IMR-90 (cell line): ENCODE measurements around the gene NDUFB11. TPM values are rescaled to one million over a fixed set of nuclear protein-coding genes. Genes with fewer than 3 reads are reported as not detected.
A peak's percentile ranks its signal among the peaks of the same experiment; 100 is the strongest.

Experiments
- ATAC-seq: fragments of 200-7000 bp; cut with Tn5 transposase; 2 replicates; pipeline ENCODE4 v1.9.1; 2020; ENCODE audit warnings: low read depth, mild to moderate bottlenecking, moderate library complexity
- BruUV-seq: library from RNA; stranded (reverse); fragments of 400-500 nt; replicated peaks from 2 replicates; lab custom pipeline; 2021; lab: Mats Ljungman, UMichigan
- CTCF ChIA-PET: fragments of 300-600 bp; formaldehyde crosslinking; extraction: SDS; loops from one replicate; lab custom pipeline; 2021; ENCODE audit warnings: antibody characterized with exemption; lab: Yijun Ruan, JAX
- POLR2A ChIA-PET: fragments of 300-600 bp; sonication (Branson Sonifier 250); formaldehyde crosslinking; loops from one replicate; lab custom pipeline; 2022; ENCODE audit warnings: antibody characterized with exemption; ENCODE audit not compliant: unreplicated experiment; lab: Charles Lee
- DNase-seq: peaks from one replicate; pipeline ENCODE4 v3.0.0; 2013
- H2AFZ ChIP-seq: replicated peaks from 2 replicates; pipeline ENCODE3; 2013; ENCODE audit warnings: low read length, mild to moderate bottlenecking; ENCODE audit not compliant: poor library complexity
- H2AK5ac ChIP-seq: 2 replicates; pipeline ENCODE4 v1.6.1; 2013; ENCODE audit warnings: low read depth, low read length, inconsistent platforms
- H2AK9ac ChIP-seq: replicated peaks from 2 replicates; pipeline ENCODE3; 2013; ENCODE audit warnings: mild to moderate bottlenecking, low read depth, low read length, moderate library complexity; ENCODE audit not compliant: poor library complexity
- H2BK120ac ChIP-seq: 2 replicates; pipeline ENCODE4 v1.6.1; 2013; ENCODE audit warnings: low read depth, low read length, inconsistent platforms
- H2BK15ac ChIP-seq: 3 replicates; pipeline ENCODE4 v1.6.1; 2013; ENCODE audit warnings: low read depth, low read length, inconsistent platforms
- H2BK20ac ChIP-seq: 2 replicates; pipeline ENCODE4 v1.6.1; 2013; ENCODE audit warnings: low read depth, mild to moderate bottlenecking, inconsistent platforms, low read length, moderate library complexity
- H2BK5ac ChIP-seq: 2 replicates; pipeline ENCODE4 v1.6.1; 2013; ENCODE audit warnings: mild to moderate bottlenecking, low read depth, low read length, inconsistent platforms; ENCODE audit not compliant: poor library complexity, severe bottlenecking
- H3K14ac ChIP-seq: replicated peaks from 2 replicates; pipeline ENCODE4 v1.6.1; 2013; ENCODE audit warnings: low read depth, low read length, inconsistent platforms
- H3K18ac ChIP-seq: 2 replicates; pipeline ENCODE4 v1.6.1; 2013; ENCODE audit warnings: low read depth, low read length, control low read depth
- H3K23ac ChIP-seq: 2 replicates; pipeline ENCODE4 v1.6.1; 2013; ENCODE audit warnings: low read depth, low read length, inconsistent platforms
- H3K27ac ChIP-seq: 2 replicates; pipeline ENCODE4 v1.5.1; 2013; ENCODE audit warnings: mild to moderate bottlenecking, control low read depth, low read length; ENCODE audit not compliant: insufficient read depth
- H3K27me3 ChIP-seq: 2 replicates; pipeline ENCODE4 v1.6.1; 2013; ENCODE audit warnings: low read length; ENCODE audit not compliant: control insufficient read depth, insufficient read depth
- H3K36me3 ChIP-seq: 2 replicates; pipeline ENCODE4 v1.6.1; 2013; ENCODE audit warnings: low read length, mixed read lengths; ENCODE audit not compliant: control insufficient read depth, insufficient read depth
- H3K4ac ChIP-seq: 2 replicates; pipeline ENCODE4 v1.6.1; 2013; ENCODE audit warnings: low read depth, low read length, inconsistent platforms
- H3K4me1 ChIP-seq: 2 replicates; pipeline ENCODE4 v1.6.1; 2013; ENCODE audit warnings: low read length, mixed read lengths; ENCODE audit not compliant: control insufficient read depth, insufficient read depth
- H3K4me2 ChIP-seq: 2 replicates; pipeline ENCODE4 v1.6.1; 2013; ENCODE audit warnings: low read depth, mild to moderate bottlenecking, control low read depth, low read length, moderate library complexity
- H3K4me3 ChIP-seq: 2 replicates; pipeline ENCODE4 v1.5.1; 2013; ENCODE audit warnings: low read depth, mild to moderate bottlenecking, control low read depth, low read length, moderate library complexity; ENCODE audit not compliant: insufficient read depth
- H3K56ac ChIP-seq: 2 replicates; pipeline ENCODE4 v1.6.1; 2013; ENCODE audit warnings: low read length, inconsistent platforms; ENCODE audit not compliant: insufficient read depth; ENCODE audit errors: extremely low read depth
- H3K79me1 ChIP-seq, 2 experiments: 2 replicates each; pipeline ENCODE4 v1.6.1; 2013; ENCODE audit warnings: low read length in 2 of 2, inconsistent platforms in 1 of 2, low read depth in 1 of 2
- H3K9ac ChIP-seq: 2 replicates; pipeline ENCODE4 v1.6.1; 2013; ENCODE audit warnings: low read depth, low read length, control low read depth
- H3K9me1 ChIP-seq: 2 replicates; pipeline ENCODE4 v1.6.1; 2013; ENCODE audit warnings: low read length, inconsistent platforms; ENCODE audit not compliant: insufficient read depth
- H3K9me3 ChIP-seq: 2 replicates; pipeline ENCODE4 v1.6.1; 2013; ENCODE audit warnings: low read length; ENCODE audit not compliant: control insufficient read depth, insufficient read depth
- H4K20me1 ChIP-seq: 2 replicates; pipeline ENCODE4 v1.6.1; 2013; ENCODE audit warnings: low read length, inconsistent platforms; ENCODE audit not compliant: insufficient read depth
- H4K5ac ChIP-seq: 2 replicates; pipeline ENCODE4 v1.6.1; 2013; ENCODE audit warnings: mild to moderate bottlenecking, low read depth, low read length, control low read depth
- H4K8ac ChIP-seq, 2 experiments: 2 replicates each; pipeline ENCODE4 v1.6.1; 2013; ENCODE audit warnings: low read depth in 2 of 2, low read length in 2 of 2, control low read depth in 1 of 2, inconsistent platforms in 1 of 2
- H4K91ac ChIP-seq: 2 replicates; pipeline ENCODE4 v1.6.1; 2013; ENCODE audit warnings: low read depth, low read length, inconsistent platforms; ENCODE audit not compliant: insufficient read depth
- MAFK ChIP-seq: IDR thresholded peaks from 2 replicates; pipeline ENCODE4 v1.6.1; 2012; ENCODE audit warnings: low read depth, low read length, improper control_type of control experiment
- RFX5 ChIP-seq: IDR thresholded peaks from 2 replicates; pipeline ENCODE4 v1.8.0; 2012; ENCODE audit warnings: low read depth, mild to moderate bottlenecking, low read length, moderate library complexity
- SMC3 ChIP-seq: fragments of 150-350 bp; IDR thresholded peaks from 2 replicates; pipeline ENCODE4 v1.6.1; 2016; ENCODE audit warnings: low read depth, mild to moderate bottlenecking, antibody characterized with exemption, low read length, moderate library complexity
- WGBS, 2 experiments: methylation state at CpG; one replicate each; pipeline versions ENCODE4 v1.1.5 to v1.1.7; 2013; ENCODE audit warnings: missing lambda C conversion rate in 2 of 2; ENCODE audit not compliant: insufficient read length in 1 of 2; ENCODE audit errors: extremely low coverage in 2 of 2; 5-methylcytosine and 5-hydroxymethylcytosine counted together
- dilution Hi-C: fragments of 300-500 bp; cut with HindIII; formaldehyde crosslinking; loops from one replicate; pipeline ENCODE4 v1.14.3; 2018; ENCODE audit warnings: low sequenced_read_pairs; ENCODE audit not compliant: unreplicated experiment
- in situ Hi-C: fragments of 300-500 bp; cut with MboI; formaldehyde crosslinking; loops from 3 replicates; pipeline ENCODE4 v1.14.3; 2019; ENCODE audit warnings: low sequenced_read_pairs, inconsistent platforms, mixed read lengths
- intact Hi-C: fragments of 100-400 bp; cut with micrococcal nuclease; formaldehyde crosslinking; loops from 2 replicates; pipeline ENCODE4 v1.10.0; 2022
- polyA plus RNA-seq, 3 experiments: library from polyadenylated mRNA; depleted of rRNA; stranded (reverse); fragments of >200 nt; gene quantifications; 2 replicates each; pipeline ENCODE4 v1.2.3, GENCODE V29; 2012; ENCODE audit warnings: low replicate concordance in 1 of 3
- total RNA-seq: library from RNA; depleted of rRNA; stranded (reverse); fragments of >200 nt; gene quantifications from 2 replicates; pipeline ENCODE4 v1.2.3, GENCODE V29; 2012

NDUFB11 gene
- total and polyA plus RNA-seq, 2 of the 4 experiments (the other 2 are of a cell fraction), result 17.0 to 58.3 TPM

DNA sequence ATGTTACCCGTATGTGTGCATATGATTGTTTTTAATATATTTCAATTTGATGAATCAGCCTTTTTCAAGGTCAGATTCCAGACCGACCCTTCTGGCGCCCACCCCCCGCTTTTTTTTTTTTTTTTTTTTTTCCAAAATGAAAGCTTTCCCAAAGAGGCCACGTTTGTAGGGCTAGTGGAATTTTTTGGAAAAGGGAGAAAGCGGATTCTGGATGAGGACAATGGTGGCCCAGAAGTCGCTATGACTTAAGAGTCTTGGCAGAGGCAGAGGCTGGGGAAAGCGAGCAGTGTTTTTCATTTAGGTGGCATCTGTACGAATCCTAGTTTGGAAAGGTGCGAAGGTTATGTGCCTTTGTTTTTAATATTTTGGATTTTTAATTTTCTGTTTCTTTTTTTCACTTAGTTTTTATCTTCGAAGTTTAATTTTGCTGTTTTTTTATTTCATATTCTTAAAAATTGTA is 14.6 kb downstream of the NDUFB11 start:
- Histone ChIP-seq H3K27me3 (peaks cover 5% of the 10 kb centered on the region), H3K18ac (no peak overlapping the region), H3K56ac (no peak overlapping the region), H2BK20ac (no peak overlapping the region), H3K4me1 (no peaks in the 10 kb centered on the region), H4K5ac (0 out of 2 replicates have a peak overlapping the region, but pooled peaks have one; percentile 54), H2BK120ac (no peak overlapping the region), H2BK15ac (no peak overlapping the region), H3K9me1 (no peaks in the 10 kb centered on the region), H3K27ac (peak overlapping the region; percentile 40; the same call in 1 of the 2 replicates), H3K9me3 (no peaks in the 10 kb centered on the region), H2AK5ac (peak overlapping the region; percentile 46; the same call in 1 of the 2 replicates), H3K36me3 (no peaks in the 10 kb centered on the region), H3K4me3 (peak overlapping the region; percentile 89), H3K4me2 (peak overlapping the region; percentile 95), H4K91ac (no peak overlapping the region), H4K8ac (peak overlapping the region; percentile 82 to 83; a peak in 3 of 4 replicates), H3K79me1 (peaks cover 0 to 2% of the 10 kb centered on the region in 2 experiments; a peak in 3 of 4 replicates), H4K20me1 (no peaks in the 10 kb centered on the region), H3K23ac (no peak overlapping the region), H2AFZ (no peak overlapping the region), H3K14ac (no peak overlapping the region; the same call in 1 of the 2 replicates), H2AK9ac (peak overlapping the region; percentile 34), H3K4ac (no peak overlapping the region), H2BK5ac (no peak overlapping the region), H3K9ac (peak overlapping the region; percentile 87)
- dilution Hi-C loops (no loop called here), intact Hi-C loops (no loop called here), in situ Hi-C loops (no loop called here)
- no peak for DNase-seq
- no peak for ATAC-seq
- TF ChIP-seq SMC3 (no peak), RFX5 (no peak), MAFK (peak; percentile 64)
- WGBS, 2 experiments, result 33% methylated on average over 2 of the region's 11 CpGs; no CpG with 5 or more reads in 1 of the 2 experiments
- ChIA-PET POLR2A (interaction anchor here (0.9 to 1.0 kb wide), 2 partner anchors 12 to 212 kb away, joined by 3 read pairs; no protein-coding TSS in a partner anchor), CTCF (interaction anchor here (0.5 kb wide), 1 partner anchor 36 kb away, joined by 3 read pairs; no protein-coding TSS in a partner anchor)
- no TSS peak for BruUV-seq
